Measurements from ENCODE around the gene POMT1.

POMT1 gene

DNA sequence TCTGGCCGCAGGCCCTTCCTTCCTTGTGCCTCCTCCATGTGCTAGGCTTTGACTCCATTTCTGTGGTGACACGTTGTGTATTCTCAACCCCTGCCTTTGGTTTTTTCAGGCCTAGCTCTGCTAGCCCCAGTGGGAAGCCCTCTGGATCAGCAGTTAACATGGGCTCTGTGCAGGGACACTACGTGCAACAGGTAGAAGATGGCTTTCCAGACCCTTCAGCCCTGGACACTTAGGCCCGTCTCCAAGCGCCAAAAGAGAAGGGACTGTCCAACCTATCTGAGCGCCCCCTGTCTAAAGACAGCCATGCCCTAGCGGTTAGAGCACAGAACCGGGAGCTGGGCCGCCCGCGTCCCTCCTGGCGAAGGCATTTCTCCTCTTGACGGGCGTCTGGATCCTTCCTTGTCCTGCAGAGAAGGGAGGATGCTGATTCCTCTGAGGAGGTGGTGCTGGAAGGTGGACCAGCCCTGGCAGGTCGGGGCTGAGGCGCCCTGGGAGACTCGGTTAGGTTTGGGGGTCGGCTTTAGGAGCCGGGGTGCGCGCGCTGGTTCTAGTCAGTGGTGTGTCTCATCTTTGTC lies 8.3 kb upstream of the POMT1 start:
- DNase-seq (ENCODE audit: low read depth): no peak
- TF ChIP-seq, protein P1, sequence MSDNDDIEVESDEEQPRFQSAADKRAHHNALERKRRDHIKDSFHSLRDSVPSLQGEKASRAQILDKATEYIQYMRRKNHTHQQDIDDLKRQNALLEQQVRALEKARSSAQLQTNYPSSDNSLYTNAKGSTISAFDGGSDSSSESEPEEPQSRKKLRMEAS (IDR thresholded peaks at IDR 0.05; ENCODE audit: low read depth, low read length): no peak
- TF ChIP-seq, protein P2, sequence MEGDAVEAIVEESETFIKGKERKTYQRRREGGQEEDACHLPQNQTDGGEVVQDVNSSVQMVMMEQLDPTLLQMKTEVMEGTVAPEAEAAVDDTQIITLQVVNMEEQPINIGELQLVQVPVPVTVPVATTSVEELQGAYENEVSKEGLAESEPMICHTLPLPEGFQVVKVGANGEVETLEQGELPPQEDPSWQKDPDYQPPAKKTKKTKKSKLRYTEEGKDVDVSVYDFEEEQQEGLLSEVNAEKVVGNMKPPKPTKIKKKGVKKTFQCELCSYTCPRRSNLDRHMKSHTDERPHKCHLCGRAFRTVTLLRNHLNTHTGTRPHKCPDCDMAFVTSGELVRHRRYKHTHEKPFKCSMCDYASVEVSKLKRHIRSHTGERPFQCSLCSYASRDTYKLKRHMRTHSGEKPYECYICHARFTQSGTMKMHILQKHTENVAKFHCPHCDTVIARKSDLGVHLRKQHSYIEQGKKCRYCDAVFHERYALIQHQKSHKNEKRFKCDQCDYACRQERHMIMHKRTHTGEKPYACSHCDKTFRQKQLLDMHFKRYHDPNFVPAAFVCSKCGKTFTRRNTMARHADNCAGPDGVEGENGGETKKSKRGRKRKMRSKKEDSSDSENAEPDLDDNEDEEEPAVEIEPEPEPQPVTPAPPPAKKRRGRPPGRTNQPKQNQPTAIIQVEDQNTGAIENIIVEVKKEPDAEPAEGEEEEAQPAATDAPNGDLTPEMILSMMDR (IDR thresholded peaks at IDR 0.05; ENCODE audit: low read depth, low read length): no peak
- TF ChIP-seq POLR2A (IDR thresholded peaks at IDR 0.05; ENCODE audit: extremely low read depth, insufficient read length): no peak
- TF ChIP-seq MYC (IDR thresholded peaks at IDR 0.05; ENCODE audit: low read depth, low read length): no peak
- H3K4me3 ChIP-seq (ENCODE audit: low read depth, low read length): no peak overlapping the region

DNA sequence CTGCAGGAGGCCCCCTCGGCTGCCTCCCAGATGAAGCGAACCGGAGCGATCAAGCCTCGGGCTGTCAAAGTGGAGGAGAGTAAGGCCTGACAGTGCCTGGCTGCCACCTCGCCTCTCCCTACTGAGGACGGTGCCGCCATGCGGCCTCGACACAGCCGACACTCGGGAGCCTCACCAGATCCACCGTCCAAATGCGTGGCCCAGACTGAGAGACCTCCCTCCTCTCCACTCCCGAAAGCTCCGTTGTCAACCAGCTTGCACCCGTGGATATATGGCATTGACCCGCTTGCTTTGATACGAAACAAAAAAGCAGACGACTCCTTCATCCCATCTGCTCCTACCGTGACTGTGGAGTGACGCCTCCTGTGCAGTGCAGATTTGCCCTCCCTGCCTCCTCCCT lies 6.9 kb upstream of the POMT1 start:
- no peak for TF ChIP-seq POLR2A (IDR thresholded peaks at IDR 0.05; ENCODE audit: extremely low read depth, insufficient read length)
- TF ChIP-seq MYC (IDR thresholded peaks at IDR 0.05; ENCODE audit: low read depth, low read length): no peak
- TF ChIP-seq, protein P1 (IDR thresholded peaks at IDR 0.05; ENCODE audit: low read depth, low read length): no peak
- TF ChIP-seq, protein P2 (IDR thresholded peaks at IDR 0.05; ENCODE audit: low read depth, low read length): no peak
- no peak overlapping the region for H3K4me3 ChIP-seq (ENCODE audit: low read depth, low read length)
- no peak for DNase-seq (ENCODE audit: low read depth)

DNA sequence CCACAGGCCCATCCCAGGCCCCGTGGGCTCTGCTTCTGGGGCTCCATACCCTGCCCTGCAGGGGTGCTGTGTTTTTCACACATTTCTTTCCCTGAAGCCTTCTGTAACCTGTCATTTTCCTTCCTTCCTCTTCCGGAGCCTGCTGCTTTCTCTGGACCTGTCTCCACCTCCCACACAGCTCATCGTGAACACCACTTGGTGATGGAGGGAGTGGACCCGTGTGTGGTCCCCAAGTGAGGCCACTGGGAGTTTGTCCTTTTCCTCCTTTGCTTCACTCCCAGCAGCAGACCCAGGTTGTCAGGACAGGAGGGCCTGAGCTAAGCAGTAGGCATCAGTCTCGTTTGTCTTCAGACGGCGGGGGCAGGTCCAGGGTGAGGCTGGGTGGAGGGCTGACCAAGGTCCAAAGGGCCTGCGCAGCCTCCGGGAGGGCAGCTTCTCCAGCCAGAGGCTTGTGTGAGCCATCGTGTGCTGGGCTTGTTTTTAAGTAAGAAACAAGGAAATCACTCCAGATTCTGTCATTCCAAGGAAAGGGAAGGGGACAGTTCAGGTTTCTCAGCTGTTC lies 5.8 kb upstream of the POMT1 start:
- H3K4me3 ChIP-seq (ENCODE audit: low read depth, low read length): no peak overlapping the region
- TF ChIP-seq, protein P1 (IDR thresholded peaks at IDR 0.05; ENCODE audit: low read depth, low read length): no peak
- TF ChIP-seq POLR2A (IDR thresholded peaks at IDR 0.05; ENCODE audit: extremely low read depth, insufficient read length): no peak
- no peak for TF ChIP-seq MYC (IDR thresholded peaks at IDR 0.05; ENCODE audit: low read depth, low read length)
- TF ChIP-seq, protein P2 (IDR thresholded peaks at IDR 0.05; ENCODE audit: low read depth, low read length): no peak
- DNase-seq (ENCODE audit: low read depth): no peak

DNA sequence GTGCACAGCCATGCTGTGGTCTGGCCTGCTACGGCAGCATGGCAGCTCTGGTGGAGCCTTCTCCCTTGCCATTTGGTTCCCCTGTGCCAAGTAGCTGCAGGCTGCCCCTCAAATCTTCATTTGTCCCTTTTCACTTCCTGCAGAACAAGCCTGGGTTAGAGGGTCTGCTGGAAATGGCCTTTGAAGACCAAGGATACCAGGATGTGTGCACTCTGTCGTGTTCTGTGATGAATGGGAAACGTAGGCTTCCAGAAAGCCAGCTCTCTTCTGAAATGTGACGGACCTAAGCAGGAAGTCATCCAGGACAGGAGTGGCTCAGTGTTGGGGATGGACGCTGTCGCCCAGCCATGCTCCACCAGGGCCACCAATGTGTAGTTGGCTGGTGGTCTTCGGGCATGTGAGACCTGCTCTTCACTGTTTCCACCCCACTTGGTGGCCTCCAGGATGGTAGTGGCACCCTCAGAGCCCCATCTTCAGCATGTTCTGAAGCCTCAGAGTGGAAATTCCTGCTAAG lies 3.4 kb upstream of the POMT1 start:
- DNase-seq (ENCODE audit: low read depth): no peak
- TF ChIP-seq, protein P2 (IDR thresholded peaks at IDR 0.05; ENCODE audit: low read depth, low read length): no peak
- TF ChIP-seq, protein P1 (IDR thresholded peaks at IDR 0.05; ENCODE audit: low read depth, low read length): no peak
- TF ChIP-seq MYC (IDR thresholded peaks at IDR 0.05; ENCODE audit: low read depth, low read length): no peak
- TF ChIP-seq POLR2A (IDR thresholded peaks at IDR 0.05; ENCODE audit: extremely low read depth, insufficient read length): no peak

DNA sequence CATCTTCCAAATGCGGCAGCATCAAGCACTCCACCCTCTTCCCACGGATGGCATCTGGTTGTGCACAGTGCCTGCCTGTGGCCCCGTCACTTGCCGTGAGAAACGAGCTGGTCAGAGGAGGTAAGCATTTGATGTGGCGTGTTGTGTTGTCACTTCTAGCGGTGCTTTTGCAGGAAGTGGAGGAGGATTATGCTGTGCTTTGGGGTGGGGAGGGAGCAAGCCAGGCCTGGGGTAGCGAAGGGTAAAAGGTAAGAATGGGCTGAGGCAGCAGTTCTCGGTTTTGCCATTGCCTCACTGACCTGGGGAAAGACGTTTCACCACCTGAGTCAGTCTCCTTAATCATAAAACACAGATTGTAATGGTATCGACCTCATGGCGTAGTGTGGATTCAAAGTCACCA lies 2.3 kb upstream of the POMT1 start:
- TF ChIP-seq, protein P2 (IDR thresholded peaks at IDR 0.05; ENCODE audit: low read depth, low read length): no peak
- TF ChIP-seq POLR2A (IDR thresholded peaks at IDR 0.05; ENCODE audit: extremely low read depth, insufficient read length): no peak
- TF ChIP-seq, protein P1 (IDR thresholded peaks at IDR 0.05; ENCODE audit: low read depth, low read length): no peak
- H3K4me3 ChIP-seq (ENCODE audit: low read depth, low read length): no peak overlapping the region
- peak; percentile 53 for DNase-seq (ENCODE audit: low read depth)

More for the DNA sequence above, 3.4 kb upstream of the POMT1 start:
- H3K4me3 ChIP-seq (ENCODE audit: low read depth, low read length): no peak overlapping the region

Data from NB4 (cell line).